Measurements from ENCODE around the gene TTBK1. TPM values are rescaled to one million over a fixed set of nuclear protein-coding genes. Genes with fewer than 3 reads are reported as not detected.

TTBK1 gene
- total RNA-seq, 4 donors from 2014 or later = 1.4 to 2.4 (median 1.4) TPM; not detected in 1

DNA sequence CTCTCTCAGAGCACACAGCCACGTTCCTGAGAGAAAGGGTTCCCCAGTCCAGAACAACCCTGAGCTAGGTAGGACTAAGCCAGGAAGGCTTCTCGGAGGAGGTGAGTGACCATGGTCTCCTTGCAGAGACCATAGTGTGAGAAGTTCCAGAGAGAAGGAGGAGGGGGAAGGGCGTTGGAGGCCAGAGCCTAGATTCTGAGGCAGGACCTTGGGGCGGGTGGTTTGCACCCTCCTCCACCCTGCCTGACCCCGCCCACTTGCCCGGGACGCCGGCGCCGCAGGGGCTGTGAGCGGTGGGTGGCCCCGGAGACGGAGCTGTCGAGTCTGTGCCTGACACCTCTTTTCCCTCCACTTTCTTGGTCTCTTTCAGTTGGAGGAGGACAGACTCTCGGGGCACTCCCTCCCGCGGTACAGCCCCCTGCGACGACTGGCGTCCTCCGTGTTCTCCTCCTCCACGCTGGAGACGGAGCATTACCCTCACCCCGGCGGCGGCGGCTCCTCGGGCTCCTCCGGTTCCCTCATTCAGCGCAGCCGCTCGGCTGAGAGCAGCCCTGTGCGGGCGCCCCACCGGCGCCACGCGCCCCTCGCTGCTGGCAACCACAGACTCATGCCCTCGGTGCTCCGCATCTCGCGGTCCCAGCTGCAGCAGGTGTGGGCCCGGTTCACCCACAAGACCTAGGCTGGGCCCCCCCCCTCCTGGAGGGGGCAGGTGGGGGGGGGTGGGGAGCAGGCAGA lies 26.2 kb downstream of the TTBK1 start:
- H3K4me3 ChIP-seq = peak overlapping the region; percentile 21 to 53 (median 39)
- TF ChIP-seq POLR2A (IDR thresholded peaks at IDR 0.05) (peak; percentile 26 to 71), CTCF (IDR thresholded peaks at IDR 0.05) (no peak)

DNA sequence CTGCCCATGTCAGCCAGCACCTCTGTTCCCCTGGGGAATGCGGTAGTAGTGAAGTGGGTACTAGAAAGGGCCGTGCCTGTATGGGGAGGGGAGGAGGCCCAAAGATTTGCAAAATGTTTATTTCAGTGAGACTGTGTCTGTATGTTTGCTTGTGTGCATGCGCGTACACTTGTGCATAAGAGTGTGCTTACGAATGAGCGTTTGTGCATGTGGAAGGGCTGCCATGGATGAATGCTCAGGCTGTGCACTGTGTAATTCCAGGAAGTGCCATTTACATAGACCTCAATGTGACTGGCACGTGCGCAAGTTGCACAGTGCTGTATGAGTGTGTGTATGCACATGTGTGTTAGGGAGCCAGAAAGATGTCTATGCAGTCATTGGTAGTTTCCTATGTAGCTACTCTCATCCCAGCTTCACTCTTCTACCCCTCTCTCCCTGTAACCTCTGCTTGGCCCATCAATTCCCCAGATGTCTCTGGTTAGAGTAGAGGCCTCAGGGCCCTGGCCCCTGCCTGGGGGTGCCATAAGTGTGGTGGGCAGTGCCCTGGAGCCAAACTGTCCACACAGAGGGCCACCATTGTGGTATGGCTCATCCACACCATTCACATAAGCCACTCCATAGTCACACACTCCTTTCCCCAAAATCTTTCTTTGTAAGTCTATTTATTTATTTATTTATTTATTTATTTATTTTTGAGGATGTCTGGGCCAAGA lies 28.0 kb downstream of the TTBK1 start:
- no peaks in the 10 kb centered on the region for H3K9me3 ChIP-seq
- H3K36me3 ChIP-seq = no peaks in the 10 kb centered on the region
- no peak for TF ChIP-seq POLR2A (IDR thresholded peaks at IDR 0.05)
- TF ChIP-seq CTCF (IDR thresholded peaks at IDR 0.05) = no peak
- DNase-seq = peak in 2 of 3 donors; percentile 66 to 76
- peaks cover 17 to 56% (median 25%) of the 10 kb centered on the region in 4 donors for H3K4me1 ChIP-seq
- H3K27ac ChIP-seq = peak overlapping the region in 3 of 4 donors; percentile 73 to 97 (median 83)
- H3K27me3 ChIP-seq = no peaks in the 10 kb centered on the region
- H3K4me3 ChIP-seq = peak overlapping the region in 1 of 4 donors; percentile 10

More for the DNA sequence above, 26.2 kb downstream of the TTBK1 start:
- Histone ChIP-seq H3K27ac (peak overlapping the region; percentile 49 to 97 (median 78)), H3K4me1 (peaks cover 12 to 46% (median 16%) of the 10 kb centered on the region in 4 donors), H3K36me3 (no peaks in the 10 kb centered on the region), H3K27me3 (no peaks in the 10 kb centered on the region), H3K9me3 (no peaks in the 10 kb centered on the region)
- peak; percentile 31 to 85 (median 81) for DNase-seq

GRCh38 chr6:43271944-43272343 lies 28.7 kb downstream of the TTBK1 start:
- no peaks in the 10 kb centered on the region for H3K27me3 ChIP-seq
- H3K4me3 ChIP-seq = no peak overlapping the region
- no peaks in the 10 kb centered on the region for H3K36me3 ChIP-seq
- H3K9me3 ChIP-seq = no peaks in the 10 kb centered on the region
- no peak for DNase-seq
- no peak for TF ChIP-seq POLR2A (IDR thresholded peaks at IDR 0.05)
- TF ChIP-seq CTCF (IDR thresholded peaks at IDR 0.05) = no peak
- peaks cover 17 to 62% (median 28%) of the 10 kb centered on the region in 4 donors for H3K4me1 ChIP-seq
- H3K27ac ChIP-seq = peak overlapping the region in 2 of 4 donors; percentile 83 to 97

- Histone ChIP-seq H3K4me1 (peaks cover 17 to 62% (median 26%) of the 10 kb centered on the region in 4 donors), H3K27me3 (no peaks in the 10 kb centered on the region), H3K36me3 (no peaks in the 10 kb centered on the region), H3K4me3 (no peak overlapping the region), H3K9me3 (no peaks in the 10 kb centered on the region), H3K27ac (peak overlapping the region in 1 of 4 donors; percentile 93)
- no peak for TF ChIP-seq POLR2A (IDR thresholded peaks at IDR 0.05)
- no peak for TF ChIP-seq CTCF (IDR thresholded peaks at IDR 0.05)
- no peak for DNase-seq
These were observed 30.4 kb downstream of the TTBK1 start for GRCh38 chr6:43273707-43274106.

DNA sequence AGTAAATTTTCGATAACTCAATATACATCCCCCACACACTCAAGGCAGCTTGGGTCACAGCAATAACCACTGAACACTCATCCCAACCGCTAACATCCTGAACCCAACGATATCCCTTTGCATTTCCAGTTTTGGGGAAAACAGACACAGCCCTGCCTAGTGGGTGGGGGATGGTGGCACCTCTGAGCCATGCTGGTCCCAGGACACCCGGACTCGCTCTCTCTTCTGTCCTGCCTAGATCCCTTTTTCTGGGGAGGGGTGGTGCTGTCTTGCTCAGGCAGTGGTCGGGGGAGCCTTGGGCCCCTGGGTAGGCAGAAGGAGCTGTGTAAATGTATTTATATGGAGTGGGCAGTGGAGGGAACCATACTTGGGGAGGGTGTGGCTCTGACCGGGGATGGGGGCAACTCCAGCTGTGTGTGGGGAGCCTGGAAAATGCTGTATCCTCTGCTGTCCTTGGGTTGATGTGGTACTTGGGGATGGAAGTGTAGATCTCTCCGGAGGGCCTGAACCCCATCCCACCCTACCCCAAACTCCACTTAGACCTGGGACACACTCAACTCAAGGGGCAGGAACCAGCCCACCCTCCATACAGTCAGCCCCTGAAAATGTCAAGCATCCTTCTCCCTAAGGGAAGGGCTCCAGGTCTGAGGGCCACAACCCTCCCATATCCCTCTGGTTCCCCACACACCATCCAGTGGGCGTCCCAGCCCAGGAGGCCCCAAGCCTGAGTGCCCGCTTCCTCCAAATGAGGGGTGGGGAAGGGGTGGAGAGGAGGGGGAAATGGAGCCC lies 31.0 kb downstream of the TTBK1 start:
- H3K36me3 ChIP-seq = no peaks in the 10 kb centered on the region
- peaks cover 14 to 62% (median 25%) of the 10 kb centered on the region in 4 donors for H3K4me1 ChIP-seq
- H3K9me3 ChIP-seq = no peaks in the 10 kb centered on the region
- peak in 1 of 3 donors; percentile 50 for DNase-seq
- peak overlapping the region in 3 of 4 donors; percentile 31 to 68 (median 52) for H3K4me3 ChIP-seq
- H3K27ac ChIP-seq = peak overlapping the region in 3 of 4 donors; percentile 79 to 94 (median 93)
- H3K27me3 ChIP-seq = no peaks in the 10 kb centered on the region
- TF ChIP-seq CTCF (IDR thresholded peaks at IDR 0.05) (no peak), POLR2A (IDR thresholded peaks at IDR 0.05) (no peak)

Measured in Peyer's patch (tissue), 4 donors.